ENCODE measurements around the gene MAP7. TPM values are rescaled to one million over a fixed set of nuclear protein-coding genes. Genes with fewer than 3 reads are reported as not detected.
"Not testable (repeated sequence)": the region's sequence is repeated elsewhere in the genome, so short reads cannot be mapped to it uniquely, and the experiment has no call there.

MAP7 gene
- total RNA-seq, 2 experiments from 2014 or later, result 0.31 to 0.45 TPM

DNA sequence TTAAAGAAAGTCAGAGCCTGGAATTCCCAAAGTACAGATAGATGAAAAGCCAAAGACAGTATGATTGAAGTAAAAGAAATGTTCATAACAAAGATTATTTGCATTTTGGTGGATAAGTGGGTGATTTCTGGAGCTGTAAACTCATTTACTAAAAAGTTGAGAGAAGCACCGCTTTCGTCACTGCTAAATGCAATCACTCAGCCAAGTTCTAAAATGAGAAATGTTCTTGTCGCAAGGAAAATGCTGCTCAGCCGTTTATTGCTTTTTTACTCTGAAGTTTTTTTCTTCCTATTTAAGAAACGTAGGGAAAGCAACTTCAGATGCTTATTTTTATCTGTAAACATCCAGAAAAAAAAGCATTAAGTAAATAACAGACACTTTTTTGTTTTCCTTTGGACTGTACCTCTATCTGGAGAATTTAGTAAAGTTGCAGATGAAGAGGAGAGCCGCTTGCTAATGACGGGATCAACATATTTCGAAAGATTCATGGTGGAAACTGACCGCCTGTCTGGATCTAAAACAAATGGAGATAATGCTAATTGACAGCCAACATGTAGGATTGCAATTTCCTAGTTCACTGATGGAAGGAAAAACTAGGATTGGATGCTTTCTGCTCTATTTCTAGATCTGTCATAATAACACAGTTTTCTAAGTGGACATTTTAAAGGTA lies 166.8 kb downstream of the MAP7 start:
- Mint-ChIP-seq H3K27ac (no peak overlapping the region), H3K4me1 (ENCODE audit: low read depth) (no peaks in the 10 kb centered on the region), H3K36me3 (ENCODE audit: low read depth) (no peaks in the 10 kb centered on the region), H3K27me3 (ENCODE audit: low read depth) (peaks cover 7% of the 10 kb centered on the region), H3K4me3 (no peak overlapping the region), H3K9me3 (ENCODE audit: insufficient read depth) (no peaks in the 10 kb centered on the region)
- ChIA-PET POLR2A (no interaction called here), CTCF (no interaction called here)
- ATAC-seq, result no peak
- DNase-seq, result no peak

DNA sequence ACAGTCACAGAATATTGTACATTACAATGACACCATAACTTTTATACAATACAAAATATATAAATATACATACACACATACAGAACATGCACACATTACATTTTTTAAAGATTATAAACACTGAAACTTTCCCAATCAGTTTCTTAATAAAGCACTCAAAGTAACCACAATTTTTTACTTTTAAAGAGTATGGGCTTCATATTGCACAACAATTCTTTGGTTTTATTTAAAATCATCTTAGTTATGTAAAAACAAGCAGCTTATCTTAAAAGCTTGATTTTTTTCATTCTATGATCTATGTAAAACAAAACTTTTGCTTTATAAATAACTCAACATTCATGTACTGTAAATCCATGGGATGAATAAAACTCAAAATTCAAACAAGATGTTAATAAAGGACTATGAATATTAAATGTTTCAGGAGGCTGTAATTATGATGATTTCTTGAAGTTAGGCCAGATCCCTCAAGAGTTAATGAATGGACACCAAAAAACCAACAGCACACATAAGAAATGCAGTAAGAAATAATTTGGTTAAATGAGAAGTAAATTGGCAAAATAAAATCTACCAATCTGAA lies 167.5 kb downstream of the MAP7 start:
- DNase-seq (no peak), ATAC-seq (no peak)
- Mint-ChIP-seq H3K4me1 (ENCODE audit: low read depth) (no peaks in the 10 kb centered on the region), H3K4me3 (no peak overlapping the region), H3K9me3 (ENCODE audit: insufficient read depth) (no peaks in the 10 kb centered on the region), H3K27me3 (ENCODE audit: low read depth) (peaks cover 7% of the 10 kb centered on the region), H3K36me3 (ENCODE audit: low read depth) (no peaks in the 10 kb centered on the region), H3K27ac (no peak overlapping the region)
- ChIA-PET POLR2A (no interaction called here), CTCF (no interaction called here)

DNA sequence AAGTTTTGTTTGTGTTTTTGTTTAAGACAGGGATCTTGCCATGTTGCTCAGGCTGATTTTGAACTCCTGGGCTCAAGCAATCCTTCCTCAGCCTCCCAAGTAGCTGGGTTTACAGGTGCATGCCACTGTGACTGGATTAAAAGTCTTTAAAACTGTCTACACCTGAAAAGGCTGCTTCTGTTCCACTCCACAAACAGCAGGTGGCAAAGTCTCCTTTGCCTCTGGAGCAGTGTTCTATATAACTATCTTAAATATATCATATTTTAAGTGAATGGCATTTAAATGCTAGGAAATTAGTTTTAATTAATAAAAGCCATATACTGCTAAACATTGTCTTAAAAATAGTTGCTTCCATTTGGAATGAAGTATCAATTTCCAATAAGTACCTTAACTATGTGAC lies 171.3 kb downstream of the MAP7 start:
- Mint-ChIP-seq H3K9me3 (ENCODE audit: insufficient read depth) (no peaks in the 10 kb centered on the region), H3K36me3 (ENCODE audit: low read depth) (no peaks in the 10 kb centered on the region), H3K4me3 (no peak overlapping the region), H3K27me3 (ENCODE audit: low read depth) (peaks cover 6% of the 10 kb centered on the region), H3K4me1 (ENCODE audit: low read depth) (no peaks in the 10 kb centered on the region), H3K27ac (no peak overlapping the region)
- CTCF ChIA-PET, result no interaction called here
- DNase-seq (no peak), ATAC-seq (no peak)
- POLR2A ChIA-PET, result no interaction called here

DNA sequence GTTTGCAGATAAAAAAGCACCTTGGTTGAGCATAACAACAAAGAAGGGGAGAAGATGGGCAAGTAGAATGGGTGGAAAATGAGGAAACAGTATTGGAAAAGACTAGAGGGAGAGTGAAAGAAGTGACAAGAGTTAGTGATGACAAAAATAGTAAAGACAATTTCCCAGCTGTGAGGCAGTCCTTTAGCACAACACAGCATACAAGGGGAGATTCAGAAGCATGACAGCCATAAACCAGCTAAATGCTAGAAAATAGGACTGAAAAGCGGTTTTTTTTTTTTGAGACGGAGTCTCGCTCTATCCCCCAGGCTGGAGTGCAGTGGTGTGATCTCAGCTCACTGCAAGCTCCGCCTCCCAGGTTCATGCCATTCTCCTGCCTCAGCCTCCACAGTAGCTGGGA lies 174.4 kb downstream of the MAP7 start:
- ATAC-seq; CTCF ChIA-PET; H3K36me3 Mint-ChIP-seq (ENCODE audit: low read depth); DNase-seq; H3K27me3 Mint-ChIP-seq (ENCODE audit: low read depth); H3K9me3 Mint-ChIP-seq (ENCODE audit: insufficient read depth); H3K27ac Mint-ChIP-seq; H3K4me1 Mint-ChIP-seq (ENCODE audit: low read depth); POLR2A ChIA-PET; H3K4me3 Mint-ChIP-seq: not testable (repeated sequence)

DNA sequence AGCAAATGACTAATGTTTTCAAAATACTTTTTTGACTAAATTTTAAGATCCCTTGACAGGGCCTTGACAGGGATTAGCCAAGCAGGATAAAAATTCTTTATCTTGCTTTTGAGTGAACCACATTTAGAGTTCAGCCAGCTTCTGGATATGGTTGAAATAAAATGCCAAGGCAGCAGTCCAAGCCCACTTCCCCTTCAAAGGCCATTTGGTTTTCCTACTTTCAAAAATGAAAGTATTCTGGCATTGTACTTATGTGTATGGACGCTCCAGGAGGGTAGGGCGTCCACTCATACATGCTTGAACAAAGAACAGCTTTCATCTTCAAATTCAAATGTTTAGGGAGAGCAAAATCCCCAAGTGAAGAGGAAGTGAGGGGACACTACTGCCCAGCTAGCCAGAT lies 178.3 kb downstream of the MAP7 start:
- Mint-ChIP-seq H3K27ac (no peak overlapping the region), H3K4me3 (no peak overlapping the region), H3K27me3 (ENCODE audit: low read depth) (peaks cover 13% of the 10 kb centered on the region), H3K36me3 (ENCODE audit: low read depth) (no peaks in the 10 kb centered on the region), H3K4me1 (ENCODE audit: low read depth) (no peaks in the 10 kb centered on the region), H3K9me3 (ENCODE audit: insufficient read depth) (no peaks in the 10 kb centered on the region)
- POLR2A ChIA-PET, result no interaction called here
- CTCF ChIA-PET, result interaction anchor here (1.2 kb wide), 1 partner anchor 120 kb away, joined by 3 read pairs; no protein-coding TSS in a partner anchor
- ATAC-seq, result no peak
- no peak for DNase-seq

DNA sequence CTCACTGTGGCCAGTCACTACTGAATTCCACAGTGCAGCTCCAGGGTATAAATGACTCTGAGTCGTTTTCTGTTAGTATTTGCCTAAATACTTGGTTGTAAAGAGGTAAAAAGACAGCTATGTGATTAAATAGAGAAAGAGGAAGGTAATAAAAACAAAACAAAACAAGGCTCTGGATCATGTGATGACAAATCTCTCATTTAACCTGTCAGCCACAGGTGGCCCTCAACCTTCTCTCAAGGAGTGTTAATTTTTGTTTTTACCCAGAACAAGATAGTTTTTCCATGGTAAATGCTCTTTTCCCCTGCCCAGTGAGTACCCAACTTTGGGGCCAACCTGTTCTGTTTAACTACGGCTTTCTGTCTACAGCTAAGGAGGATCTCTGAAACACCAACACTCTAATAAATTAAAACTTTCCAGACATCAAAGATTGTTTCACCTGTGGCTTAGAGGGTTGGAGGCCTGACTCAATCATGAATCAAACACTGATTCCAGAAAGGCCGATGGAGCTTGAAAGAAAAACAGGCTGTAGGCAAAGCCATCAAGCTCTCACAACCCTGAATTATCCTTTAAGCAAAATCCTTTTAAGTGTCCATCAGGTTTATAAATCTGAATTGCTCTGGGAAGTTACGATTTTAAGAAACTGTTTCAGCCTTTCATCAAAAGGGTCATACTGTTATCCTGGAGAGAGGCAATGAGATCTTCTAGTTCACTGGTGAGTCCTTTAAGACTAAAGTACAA lies 179.1 kb downstream of the MAP7 start:
- ChIA-PET CTCF (no interaction called here), POLR2A (no interaction called here)
- ATAC-seq (no peak), DNase-seq (no peak)
- Mint-ChIP-seq H3K4me1 (ENCODE audit: low read depth) (peaks cover 2% of the 10 kb centered on the region), H3K9me3 (ENCODE audit: insufficient read depth) (no peaks in the 10 kb centered on the region), H3K27ac (no peak overlapping the region), H3K36me3 (ENCODE audit: low read depth) (no peaks in the 10 kb centered on the region), H3K4me3 (no peak overlapping the region), H3K27me3 (ENCODE audit: low read depth) (peaks cover 13% of the 10 kb centered on the region)

DNA sequence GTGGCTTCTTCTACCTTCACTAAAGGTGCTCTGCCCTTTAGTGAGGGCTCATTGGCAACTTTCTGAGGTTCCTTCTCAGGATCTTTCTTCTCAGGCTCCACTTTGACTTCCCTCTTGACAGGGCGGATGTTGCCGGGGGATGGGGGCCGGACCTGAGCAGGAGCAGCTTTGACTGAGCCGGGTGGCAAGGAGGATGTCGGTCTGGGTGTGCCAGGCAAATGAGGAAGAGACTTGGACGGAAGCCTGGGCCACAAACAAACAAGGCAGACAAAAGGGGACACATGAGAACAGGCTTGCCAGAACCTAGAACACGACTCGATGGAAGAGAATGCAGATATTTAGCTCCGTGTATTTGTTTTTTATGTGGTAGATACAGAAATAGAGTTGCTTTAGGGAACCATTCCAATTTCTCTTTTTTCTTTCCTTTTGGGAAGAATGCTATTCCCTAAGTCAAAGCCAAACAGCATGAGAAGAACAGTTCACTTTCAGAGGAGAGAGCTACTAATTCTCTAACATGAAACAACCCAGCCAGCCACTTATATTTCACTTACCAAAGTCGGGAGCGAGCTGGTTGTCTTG lies 184.4 kb downstream of the MAP7 start:
- no peaks in the 10 kb centered on the region for H3K36me3 Mint-ChIP-seq (ENCODE audit: low read depth)
- H3K27ac Mint-ChIP-seq, result peak overlapping the region; percentile 0
- H3K9me3 Mint-ChIP-seq (ENCODE audit: insufficient read depth), result no peaks in the 10 kb centered on the region
- ChIA-PET CTCF (interaction anchor here (1.5 kb wide), 1 partner anchor 139 kb away, joined by 4 read pairs; no protein-coding TSS in a partner anchor), POLR2A (no interaction called here)
- ATAC-seq (peak; percentile 60), DNase-seq (peak; percentile 54)
- H3K27me3 Mint-ChIP-seq (ENCODE audit: low read depth), result peaks cover 13% of the 10 kb centered on the region
- peak overlapping the region; percentile 1 for H3K4me3 Mint-ChIP-seq
- H3K4me1 Mint-ChIP-seq (ENCODE audit: low read depth), result peaks cover 9% of the 10 kb centered on the region

DNA sequence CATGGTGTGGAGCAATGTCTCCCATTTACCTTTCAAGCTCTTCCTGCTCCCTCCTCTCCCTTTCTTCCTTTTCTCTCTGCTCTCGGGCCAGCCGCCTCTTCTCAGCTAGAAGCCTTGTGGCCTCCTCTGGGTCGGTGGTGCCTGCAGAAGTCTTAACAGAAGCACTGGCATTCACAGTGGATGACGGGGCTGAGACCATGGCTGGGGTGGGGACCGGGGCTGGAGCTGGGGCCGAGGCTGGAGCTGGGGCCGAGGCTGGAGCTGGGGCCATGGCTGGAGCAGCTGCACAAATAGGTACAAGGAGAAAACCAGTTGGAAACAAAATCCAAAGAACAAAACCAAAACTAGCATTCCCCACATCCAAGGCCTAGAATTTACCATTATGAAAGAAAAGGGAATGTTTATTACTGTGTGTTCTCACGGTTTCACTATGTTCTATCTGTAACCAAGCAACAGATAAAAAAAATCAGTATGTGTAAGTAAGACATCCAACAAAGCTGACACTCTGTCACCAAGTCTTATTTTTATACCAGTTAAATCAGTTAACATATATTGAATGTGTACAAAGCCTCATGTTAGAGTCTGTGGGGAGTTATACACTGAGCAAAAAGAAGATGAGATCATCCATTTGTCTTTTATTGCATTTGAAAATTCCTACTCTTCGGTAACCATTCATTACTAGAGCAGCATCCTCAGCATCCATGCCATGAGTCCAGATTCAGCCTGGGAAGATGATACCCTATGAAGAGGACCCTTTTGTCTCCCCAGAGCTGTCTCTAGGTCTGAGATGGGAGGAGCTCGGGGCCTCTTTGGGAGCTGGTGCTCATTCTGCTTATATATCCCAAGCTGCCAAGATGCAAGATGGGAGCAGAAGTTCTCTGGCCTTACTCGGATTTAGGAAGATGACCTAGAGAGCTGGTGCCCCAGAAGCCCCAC lies 187.5 kb downstream of the MAP7 start:
- Mint-ChIP-seq H3K4me1 (ENCODE audit: low read depth) (peaks cover 9% of the 10 kb centered on the region), H3K27ac (no peak overlapping the region), H3K9me3 (ENCODE audit: insufficient read depth) (no peaks in the 10 kb centered on the region), H3K4me3 (no peak overlapping the region), H3K36me3 (ENCODE audit: low read depth) (no peaks in the 10 kb centered on the region), H3K27me3 (ENCODE audit: low read depth) (peaks cover 11% of the 10 kb centered on the region)
- ChIA-PET CTCF (interaction anchor here (0.8 kb wide), 1 partner anchor 75 kb away, joined by 3 read pairs; no protein-coding TSS in a partner anchor), POLR2A (interaction anchor here (0.5 kb wide), 1 partner anchor 23 kb away, joined by 3 read pairs; no protein-coding TSS in a partner anchor)
- DNase-seq, result no peak
- no peak for ATAC-seq

DNA sequence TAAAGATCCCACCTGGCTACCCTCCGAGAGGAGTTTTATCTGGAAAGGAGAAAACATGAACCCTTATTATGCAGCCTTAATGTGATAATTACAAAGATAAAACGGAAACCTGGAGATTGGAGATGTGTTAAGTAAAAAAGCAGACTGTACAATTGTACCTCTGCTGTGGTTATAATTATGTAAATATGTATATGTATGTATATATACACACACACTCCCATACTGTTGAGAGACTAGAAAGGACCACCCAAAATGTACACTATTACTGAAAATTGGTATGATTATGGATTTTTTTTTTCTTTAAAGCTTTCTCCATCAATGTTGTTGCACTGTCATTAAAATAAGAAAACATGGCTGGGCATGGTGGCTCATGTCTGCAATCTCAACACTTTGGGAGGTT lies 188.4 kb downstream of the MAP7 start:
- no peak for ATAC-seq
- H3K4me3 Mint-ChIP-seq, result no peak overlapping the region
- H3K36me3 Mint-ChIP-seq (ENCODE audit: low read depth), result no peaks in the 10 kb centered on the region
- H3K4me1 Mint-ChIP-seq (ENCODE audit: low read depth), result peaks cover 9% of the 10 kb centered on the region
- CTCF ChIA-PET, result no interaction called here
- no peak overlapping the region for H3K27ac Mint-ChIP-seq
- POLR2A ChIA-PET, result no interaction called here
- DNase-seq, result no peak
- no peaks in the 10 kb centered on the region for H3K9me3 Mint-ChIP-seq (ENCODE audit: insufficient read depth)
- peaks cover 7% of the 10 kb centered on the region for H3K27me3 Mint-ChIP-seq (ENCODE audit: low read depth)

DNA sequence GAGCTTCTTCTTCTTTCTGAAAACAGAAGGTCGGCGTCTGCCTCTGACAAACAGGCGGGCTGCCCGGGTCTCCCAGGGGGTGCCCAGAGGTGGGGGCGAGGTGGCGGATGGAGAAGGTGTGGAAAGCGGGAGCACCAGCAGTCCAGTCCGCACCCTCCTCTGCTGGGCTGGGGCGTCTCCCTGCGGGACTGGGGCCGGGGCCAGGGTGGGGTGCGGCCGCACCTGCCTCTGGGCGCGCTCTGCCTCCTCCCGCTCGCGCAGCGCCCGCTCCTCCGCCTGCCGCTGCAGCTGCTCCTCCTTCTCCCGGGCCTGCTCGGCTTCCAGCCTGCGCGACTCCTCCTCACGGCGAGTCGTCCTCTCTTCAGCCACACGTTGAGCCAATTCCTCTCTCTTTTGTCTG lies 189.4 kb downstream of the MAP7 start:
- no peak overlapping the region for H3K4me3 Mint-ChIP-seq
- H3K27ac Mint-ChIP-seq, result no peak overlapping the region
- peaks cover 4% of the 10 kb centered on the region for H3K4me1 Mint-ChIP-seq (ENCODE audit: low read depth)
- no peaks in the 10 kb centered on the region for H3K9me3 Mint-ChIP-seq (ENCODE audit: insufficient read depth)
- POLR2A ChIA-PET, result no interaction called here
- no peaks in the 10 kb centered on the region for H3K36me3 Mint-ChIP-seq (ENCODE audit: low read depth)
- DNase-seq, result no peak
- CTCF ChIA-PET, result no interaction called here
- peaks cover 4% of the 10 kb centered on the region for H3K27me3 Mint-ChIP-seq (ENCODE audit: low read depth)
- ATAC-seq, result no peak

DNA sequence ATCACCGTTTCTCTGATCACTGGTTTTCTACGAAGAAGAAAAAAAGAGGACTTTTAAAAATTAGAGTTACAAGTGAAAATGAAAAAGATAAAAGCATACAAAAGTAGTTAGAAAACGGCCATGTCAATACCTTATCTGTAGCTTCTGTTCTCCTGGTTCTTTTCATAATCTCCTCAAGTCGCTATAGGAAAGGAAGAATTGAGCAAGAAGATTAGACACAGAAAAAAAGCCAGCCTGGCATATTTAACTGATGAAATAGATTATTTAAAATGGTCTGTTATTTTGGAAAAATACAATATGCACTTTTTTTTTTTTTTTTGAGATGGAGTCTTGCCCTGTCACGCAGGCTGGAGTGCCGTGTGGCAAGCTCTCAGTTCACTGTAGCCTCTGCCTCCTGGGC lies 190.4 kb downstream of the MAP7 start:
- Mint-ChIP-seq H3K27me3 (ENCODE audit: low read depth) (peaks cover 3% of the 10 kb centered on the region), H3K4me1 (ENCODE audit: low read depth) (no peaks in the 10 kb centered on the region), H3K27ac (no peak overlapping the region), H3K36me3 (ENCODE audit: low read depth) (no peaks in the 10 kb centered on the region), H3K4me3 (no peak overlapping the region), H3K9me3 (ENCODE audit: insufficient read depth) (no peaks in the 10 kb centered on the region)
- CTCF ChIA-PET, result no interaction called here
- DNase-seq (no peak), ATAC-seq (no peak)
- POLR2A ChIA-PET, result no interaction called here
